Measurements from ENCODE around the gene LRRC41. TPM values are rescaled to one million over a fixed set of nuclear protein-coding genes. Genes with fewer than 3 reads are reported as not detected.

LRRC41 gene, protein sequence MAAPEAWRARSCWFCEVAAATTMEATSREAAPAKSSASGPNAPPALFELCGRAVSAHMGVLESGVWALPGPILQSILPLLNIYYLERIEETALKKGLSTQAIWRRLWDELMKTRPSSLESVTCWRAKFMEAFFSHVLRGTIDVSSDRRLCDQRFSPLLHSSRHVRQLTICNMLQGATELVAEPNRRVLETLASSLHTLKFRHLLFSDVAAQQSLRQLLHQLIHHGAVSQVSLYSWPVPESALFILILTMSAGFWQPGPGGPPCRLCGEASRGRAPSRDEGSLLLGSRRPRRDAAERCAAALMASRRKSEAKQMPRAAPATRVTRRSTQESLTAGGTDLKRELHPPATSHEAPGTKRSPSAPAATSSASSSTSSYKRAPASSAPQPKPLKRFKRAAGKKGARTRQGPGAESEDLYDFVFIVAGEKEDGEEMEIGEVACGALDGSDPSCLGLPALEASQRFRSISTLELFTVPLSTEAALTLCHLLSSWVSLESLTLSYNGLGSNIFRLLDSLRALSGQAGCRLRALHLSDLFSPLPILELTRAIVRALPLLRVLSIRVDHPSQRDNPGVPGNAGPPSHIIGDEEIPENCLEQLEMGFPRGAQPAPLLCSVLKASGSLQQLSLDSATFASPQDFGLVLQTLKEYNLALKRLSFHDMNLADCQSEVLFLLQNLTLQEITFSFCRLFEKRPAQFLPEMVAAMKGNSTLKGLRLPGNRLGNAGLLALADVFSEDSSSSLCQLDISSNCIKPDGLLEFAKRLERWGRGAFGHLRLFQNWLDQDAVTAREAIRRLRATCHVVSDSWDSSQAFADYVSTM
- 42.7 and 48.5 TPM in 2 replicates for total RNA-seq

DNA sequence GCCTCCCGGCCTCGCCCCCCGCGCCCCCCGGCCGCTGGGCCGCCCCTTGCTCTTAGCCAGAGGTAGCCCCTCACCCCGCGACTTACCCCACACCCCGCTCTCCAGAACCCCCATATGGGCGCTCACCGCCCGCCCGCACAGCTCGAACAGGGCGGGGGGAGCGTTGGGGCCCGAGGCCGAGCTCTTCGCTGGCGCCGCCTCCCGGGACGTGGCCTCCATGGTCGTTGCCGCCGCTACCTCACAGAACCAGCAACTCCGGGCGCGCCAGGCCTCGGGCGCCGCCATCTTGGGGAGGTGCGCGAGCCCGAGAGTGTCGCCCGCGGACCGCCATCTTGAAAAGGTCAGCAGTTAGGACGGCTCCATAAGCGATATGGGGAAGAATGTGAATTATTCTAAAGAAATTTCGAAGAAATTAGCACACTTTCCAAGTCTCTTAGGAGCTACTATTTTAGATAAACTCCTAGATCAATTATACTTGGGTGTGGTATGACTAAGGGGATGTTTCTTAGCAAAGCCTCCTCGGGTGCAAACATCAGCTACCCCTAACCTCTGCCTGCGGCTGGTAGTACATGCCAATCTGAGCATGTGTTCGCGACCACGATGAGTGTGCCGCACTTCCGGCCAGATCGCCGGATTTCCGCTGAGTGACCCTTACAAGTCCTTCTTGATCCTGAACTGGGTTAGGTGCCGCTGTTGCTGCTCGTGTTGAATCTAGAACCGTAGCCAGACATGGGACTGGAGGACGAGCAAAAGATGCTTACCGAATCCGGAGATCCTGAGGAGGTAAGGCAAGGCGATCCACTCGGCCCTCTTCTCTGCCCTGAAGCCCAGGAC lies at the start of gene LRRC41, which contains the start of gene UQCRH:
Gene LRRC41 (minus strand): TSS at position 579 of the 834 bp plus-strand sequence. CDS start 294 bp downstream, at position 285.
Gene UQCRH (plus strand): TSS at position 661 of the 834 bp plus-strand sequence. CDS start 69 bp downstream, at position 730.

DNA sequence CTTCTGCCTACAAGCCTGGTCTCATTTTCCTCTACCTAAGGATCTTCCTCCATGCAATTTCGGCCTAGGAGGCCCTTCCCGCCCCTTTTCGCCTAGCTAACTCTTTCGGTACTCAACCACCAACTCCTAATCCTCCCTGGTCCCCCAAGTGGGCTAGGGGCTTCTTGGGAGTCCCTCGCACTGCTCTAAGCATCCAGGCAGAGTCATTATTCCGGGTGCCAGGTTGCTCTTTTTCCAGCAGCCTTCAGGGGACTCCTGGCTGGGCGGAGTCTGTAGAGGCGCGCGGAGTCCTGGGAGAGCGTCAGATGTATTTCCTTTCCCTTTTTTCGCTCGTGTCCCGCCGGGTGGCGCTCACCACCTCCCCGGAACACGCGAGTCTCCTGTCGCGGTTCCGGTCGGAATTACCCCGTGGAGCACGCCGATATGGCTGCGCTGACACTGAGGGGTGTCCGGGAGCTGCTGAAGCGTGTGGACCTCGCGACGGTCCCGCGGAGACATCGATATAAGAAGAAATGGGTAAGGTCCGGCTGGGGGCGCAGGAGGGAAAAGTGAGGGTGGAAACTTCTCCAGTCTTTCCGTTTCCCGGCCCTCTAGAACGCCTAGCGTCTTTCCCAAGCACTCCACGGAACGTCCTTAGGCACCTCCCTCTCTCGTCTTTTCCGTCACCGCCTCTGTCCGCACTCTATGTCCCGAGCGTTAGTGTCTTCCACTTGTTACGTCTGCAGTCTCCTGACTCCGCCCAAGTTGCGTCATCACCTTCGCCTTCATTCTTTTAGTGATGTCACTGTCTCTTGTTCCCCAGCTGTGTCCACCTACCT lies 37.2 kb upstream of the LRRC41 start, which contains the start of gene NSUN4:
Gene NSUN4 (plus strand): TSS at position 404 of the 818 bp plus-strand sequence. CDS start 20 bp downstream, at position 424.

DNA sequence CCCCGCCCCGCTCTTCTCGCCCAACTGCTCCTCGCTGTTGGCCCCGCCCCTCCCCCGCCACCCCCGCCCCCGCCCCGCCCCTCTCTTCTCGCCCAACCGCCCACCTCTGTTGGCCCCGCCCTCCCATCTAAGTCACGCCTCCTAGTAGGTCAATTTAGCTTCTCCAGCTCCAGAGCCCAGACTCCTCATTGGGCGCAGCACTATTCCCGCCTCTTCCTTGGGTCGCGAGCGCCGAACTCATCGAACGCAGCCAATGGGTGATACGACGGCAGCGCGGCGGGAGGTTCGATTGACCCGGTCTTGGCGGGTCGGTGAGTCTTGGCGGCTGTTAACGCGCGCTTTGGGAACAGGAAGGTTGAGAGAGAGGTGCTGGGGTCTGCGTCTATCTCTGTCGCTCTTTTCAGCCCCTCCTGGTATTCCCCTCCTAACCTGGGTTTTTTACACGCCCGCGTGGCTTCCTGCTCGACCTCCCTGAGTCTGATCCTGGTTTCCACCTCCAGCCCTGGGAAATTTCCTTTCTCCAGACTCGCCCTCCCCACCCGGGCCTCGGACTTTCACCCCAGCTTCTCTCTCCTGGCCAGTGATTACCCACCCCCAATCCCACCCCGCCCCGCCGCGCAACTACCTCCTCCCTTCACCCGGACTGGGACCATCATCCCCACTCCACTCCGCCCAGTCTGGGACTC lies 55.8 kb downstream of the LRRC41 start, which contains the start of gene RAD54L:
Gene RAD54L (plus strand): TSS at position 328 of the 686 bp plus-strand sequence. CDS start 643 bp downstream, outside the sequence.

Other genes starting within 250 kb of the LRRC41 start
- 22.8 and 33.5 TPM in 2 replicates for gene PIK3R3, start 171.0 kb downstream of the LRRC41 start, total RNA-seq
- gene TSPAN1, start 128.5 kb downstream of the LRRC41 start, total RNA-seq = 0.09 and 0.33 TPM in 2 replicates
- gene P3R3URF, start 127.1 kb downstream of the LRRC41 start, total RNA-seq = not detected in 2 replicates
- 27.6 and 30.2 TPM in 2 replicates for gene POMGNT1, start 105.2 kb downstream of the LRRC41 start, total RNA-seq
- gene LURAP1, start 100.3 kb downstream of the LRRC41 start, total RNA-seq = 0.54 and 0.77 TPM in 2 replicates
- gene RAD54L, start 55.9 kb downstream of the LRRC41 start, total RNA-seq = 0.65 and 0.69 TPM in 2 replicates
- 383 and 442 TPM in 2 replicates for gene UQCRH, start 82 bp upstream of the LRRC41 start, total RNA-seq
- 22.2 and 22.5 TPM in 2 replicates for gene NSUN4, start 37.2 kb upstream of the LRRC41 start, total RNA-seq
- gene FAAH, start 90.7 kb upstream of the LRRC41 start, total RNA-seq = 0.52 and 1.1 TPM in 2 replicates
- gene DMBX1, start 186.2 kb upstream of the LRRC41 start, total RNA-seq = not detected in 2 replicates
- gene KNCN, start 248.0 kb upstream of the LRRC41 start, total RNA-seq = not detected in 2 replicates

Data from dermis lymphatic vessel endothelial cell (primary cell).